H1 (cell line): ENCODE results near the gene ZBTB46. TPM values are rescaled to one million over a fixed set of nuclear protein-coding genes. Genes with fewer than 3 reads are reported as not detected.

Experiments used
- CTCF ChIA-PET: fragments of 300-600 bp; sonication (Branson Sonifier 250); formaldehyde crosslinking; loops from one replicate; lab custom pipeline; 2021; ENCODE audit not compliant: partially characterized antibody; lab: Charles Lee
- POLR2A ChIA-PET: fragments of 300-600 bp; sonication (Branson Sonifier 250); formaldehyde crosslinking; loops from one replicate; lab custom pipeline; 2021; ENCODE audit warnings: inconsistent platforms; ENCODE audit not compliant: partially characterized antibody; lab: Charles Lee
- DNase-seq, 2 experiments: peaks; one replicate each; pipeline versions ENCODE4 v3.0.0 to v3.0.0-alpha.2; 2010 to 2022; ENCODE audit warnings: low spot score in 2 of 2, low read depth in 1 of 2, mixed read lengths in 1 of 2
- FAIRE-seq: peaks from 2 replicates; lab custom pipeline; 2011; peaks lifted over from hg19 to GRCh38; lab: Jason Lieb, UNC
- H2AFZ ChIP-seq: 2 replicates; pipeline ENCODE4 v1.8.1; 2012; ENCODE audit warnings: low read length, inconsistent platforms
- H2AK5ac ChIP-seq: 2 replicates; pipeline ENCODE4 v1.6.1; 2013; ENCODE audit warnings: low read depth, low read length
- H2BK120ac ChIP-seq: replicated peaks from 2 replicates; pipeline ENCODE3; 2013; ENCODE audit warnings: low read depth, low read length, inconsistent platforms
- H2BK12ac ChIP-seq: 2 replicates; pipeline ENCODE4 v1.6.1; 2013; ENCODE audit warnings: low read depth, low read length
- H2BK15ac ChIP-seq: 2 replicates; pipeline ENCODE4 v1.6.1; 2013; ENCODE audit warnings: low read length
- H2BK20ac ChIP-seq: 2 replicates; pipeline ENCODE4 v1.6.1; 2013; ENCODE audit warnings: low read length
- H2BK5ac ChIP-seq: 2 replicates; pipeline ENCODE4 v1.6.1; 2013; ENCODE audit warnings: low read depth, low read length
- H3K14ac ChIP-seq: 2 replicates; pipeline ENCODE4 v1.6.1; 2013; ENCODE audit warnings: inconsistent platforms; ENCODE audit not compliant: insufficient read length
- H3K18ac ChIP-seq: 2 replicates; pipeline ENCODE4 v1.6.1; 2013; ENCODE audit warnings: low read length; ENCODE audit errors: extremely low read depth
- H3K23ac ChIP-seq: 2 replicates; pipeline ENCODE4 v1.6.1; 2013; ENCODE audit warnings: inconsistent platforms; ENCODE audit not compliant: insufficient read length
- H3K23me2 ChIP-seq: 2 replicates; pipeline ENCODE4 v1.6.1; 2013; ENCODE audit warnings: low read depth, low read length
- H3K27ac ChIP-seq: 2 replicates; pipeline ENCODE4 v1.6.1; 2011; ENCODE audit warnings: low read depth, low read length, inconsistent platforms
- H3K27me3 ChIP-seq, 4 experiments: replicated peaks in 1 of 4; 1 replicate in 1 of 4; 2 replicates in 3 of 4; pipeline versions ENCODE4 v1.6.1 to v1.8.1; 2011 to 2013; ENCODE audit warnings: low read length in 3 of 4, mild to moderate bottlenecking in 3 of 4, inconsistent platforms in 2 of 4, mixed read lengths in 2 of 4, moderate library complexity in 1 of 4; ENCODE audit not compliant: control insufficient read depth in 3 of 4, insufficient read depth in 3 of 4; ENCODE audit errors: extremely low read depth in 1 of 4
- H3K36me3 ChIP-seq, 4 experiments: 2 replicates each; pipeline versions ENCODE4 v1.6.1 to v1.8.1; 2011 to 2013; ENCODE audit warnings: mild to moderate bottlenecking in 4 of 4, low read length in 3 of 4, moderate library complexity in 2 of 4, control low read depth in 1 of 4, inconsistent platforms in 1 of 4; ENCODE audit not compliant: insufficient read depth in 4 of 4, control insufficient read depth in 2 of 4
- H3K4ac ChIP-seq: replicated peaks from 2 replicates; pipeline ENCODE3; 2013; ENCODE audit warnings: low read length, low read depth, mixed read lengths, inconsistent platforms; ENCODE audit not compliant: insufficient read length
- H3K4me1 ChIP-seq, 4 experiments: replicated peaks in 1 of 4; 1 replicate in 1 of 4; 2 replicates in 3 of 4; pipeline versions ENCODE4 v1.6.1 to v1.8.1; 2011 to 2013; ENCODE audit warnings: low read length in 3 of 4, inconsistent platforms in 2 of 4, mixed read lengths in 1 of 4; ENCODE audit not compliant: insufficient read depth in 4 of 4, control insufficient read depth in 3 of 4
- H3K4me2 ChIP-seq, 2 experiments: 2 replicates each; pipeline versions ENCODE4 v1.6.1 to v1.8.1; 2011 to 2013; ENCODE audit warnings: low read depth in 2 of 2, low read length in 2 of 2, control low read depth in 1 of 2, inconsistent platforms in 1 of 2, mild to moderate bottlenecking in 1 of 2; ENCODE audit not compliant: insufficient read depth in 1 of 2
- H3K4me3 ChIP-seq, 4 experiments: fragments of 200-600, 300-600 bp in 1 of 4; sonication (generic), shearing (Covaris generic), sonication (Bioruptor Twin) in 1 of 4; 2 replicates each; pipeline versions ENCODE4 v1.5.1 to v1.8.1; 2011 to 2016; ENCODE audit warnings: low read length in 4 of 4, low read depth in 3 of 4, control low read depth in 2 of 4, inconsistent platforms in 2 of 4, mild to moderate bottlenecking in 2 of 4, mixed read lengths in 1 of 4, moderate library complexity in 1 of 4; ENCODE audit not compliant: insufficient read depth in 2 of 4; ENCODE audit errors: extremely low read depth in 1 of 4
- H3K56ac ChIP-seq: replicated peaks from 2 replicates; pipeline ENCODE3; 2013; ENCODE audit warnings: low read depth, mild to moderate bottlenecking, mixed read lengths, low read length, inconsistent platforms; ENCODE audit not compliant: insufficient read length
- H3K79me1 ChIP-seq: 2 replicates; pipeline ENCODE4 v1.6.1; 2013; ENCODE audit warnings: low read depth, low read length, control low read depth
- H3K79me2 ChIP-seq, 2 experiments: 2 replicates each; pipeline versions ENCODE4 v1.6.1 to v1.8.1; 2012 to 2013; ENCODE audit warnings: low read length in 2 of 2, mild to moderate bottlenecking in 2 of 2, inconsistent platforms in 1 of 2; ENCODE audit not compliant: insufficient read depth in 2 of 2, control insufficient read depth in 1 of 2
- H3K9ac ChIP-seq, 4 experiments: replicated peaks in 1 of 4; 1 replicate in 1 of 4; 2 replicates in 3 of 4; pipeline versions ENCODE4 v1.6.1 to v1.8.1; 2011 to 2013; ENCODE audit warnings: low read depth in 3 of 4, low read length in 3 of 4, control low read depth in 2 of 4, mild to moderate bottlenecking in 2 of 4, moderate library complexity in 2 of 4, inconsistent platforms in 1 of 4; ENCODE audit errors: extremely low read depth in 1 of 4
- H3K9me3 ChIP-seq, 2 experiments: 2 replicates each; pipeline versions ENCODE4 v1.6.1 to v1.8.1; 2012 to 2013; ENCODE audit warnings: mild to moderate bottlenecking in 2 of 2, moderate library complexity in 2 of 2, control low read depth in 1 of 2, inconsistent platforms in 1 of 2, low read depth in 1 of 2, low read length in 1 of 2, mixed read lengths in 1 of 2; ENCODE audit not compliant: insufficient read depth in 2 of 2
- H4K20me1 ChIP-seq, 2 experiments: replicated peaks in 1 of 2; 2 replicates each; pipeline versions ENCODE3 to v1.8.1; 2011 to 2013; ENCODE audit warnings: inconsistent platforms in 2 of 2, low read length in 2 of 2, mild to moderate bottlenecking in 1 of 2; ENCODE audit not compliant: insufficient read depth in 2 of 2, control insufficient read depth in 1 of 2
- H4K5ac ChIP-seq: 2 replicates; pipeline ENCODE4 v1.6.1; 2013; ENCODE audit warnings: low read length, low read depth, mixed read lengths, inconsistent platforms; ENCODE audit not compliant: insufficient read length
- H4K8ac ChIP-seq: 2 replicates; pipeline ENCODE4 v1.8.0; 2013; ENCODE audit warnings: mild to moderate bottlenecking, moderate library complexity, low read length, inconsistent platforms; ENCODE audit not compliant: insufficient read depth; ENCODE audit errors: extremely low read depth
- H4K91ac ChIP-seq: replicated peaks from 2 replicates; pipeline ENCODE3; 2013; ENCODE audit warnings: low read length, mixed read lengths, inconsistent platforms; ENCODE audit not compliant: insufficient read length
- BCL11A ChIP-seq, 2 experiments: IDR thresholded peaks; one replicate each; pipeline ENCODE4 v1.6.1; 2011; ENCODE audit warnings: low read depth in 2 of 2, low read length in 2 of 2, mild to moderate bottlenecking in 2 of 2
- CEBPB ChIP-seq: IDR thresholded peaks from 2 replicates; pipeline ENCODE4 v1.6.1; 2012; ENCODE audit warnings: low read depth, low read length
- CHD2 ChIP-seq: IDR thresholded peaks from 2 replicates; pipeline ENCODE4 v1.6.1; 2012; ENCODE audit warnings: low read length, improper control_type of control experiment
- CREB1 ChIP-seq: IDR thresholded peaks from 2 replicates; pipeline ENCODE4 v1.6.1; 2012; ENCODE audit warnings: inconsistent platforms
- EP300 ChIP-seq, 2 experiments: IDR thresholded peaks; 1 replicate in 1 of 2; 2 replicates in 1 of 2; pipeline ENCODE4 v1.6.1; 2011 to 2012; ENCODE audit warnings: low read depth in 2 of 2, low read length in 2 of 2, mild to moderate bottlenecking in 2 of 2, borderline replicate concordance in 1 of 2, inconsistent platforms in 1 of 2, moderate library complexity in 1 of 2
- HDAC6 ChIP-seq: IDR thresholded peaks from one replicate; pipeline ENCODE4 v1.7.1; 2012; ENCODE audit warnings: low read depth, mild to moderate bottlenecking, inconsistent platforms, low read length, moderate library complexity
- SP1 ChIP-seq: IDR thresholded peaks from 2 replicates; pipeline ENCODE4 v1.6.1; 2011; ENCODE audit warnings: low read depth, low read length
- SP4 ChIP-seq: IDR thresholded peaks from 2 replicates; pipeline ENCODE4 v1.6.1; 2012; ENCODE audit warnings: low read length, inconsistent platforms
- SRF ChIP-seq: IDR thresholded peaks from 2 replicates; pipeline ENCODE4 v1.6.1; 2011; ENCODE audit warnings: mild to moderate bottlenecking, low read depth, low read length, moderate library complexity
- WGBS, 2 experiments: shearing (Covaris generic) in 1 of 2; methylation state at CpG; one replicate each; pipeline versions ENCODE4 v1.1.6 to v1.1.7; 2013 to 2015; ENCODE audit warnings: low lambda C conversion rate in 2 of 2, mixed read lengths in 2 of 2, inconsistent platforms in 1 of 2, low coverage in 1 of 2, missing lambda C conversion rate in 1 of 2; ENCODE audit not compliant: insufficient replicate concordance in 2 of 2, insufficient coverage in 1 of 2, insufficient read length in 1 of 2; ENCODE audit errors: extremely low coverage in 1 of 2, missing lambda C conversion rate in 1 of 2; 5-methylcytosine and 5-hydroxymethylcytosine counted together
- polyA plus RNA-seq, 7 experiments: library from polyadenylated mRNA; depleted of rRNA in 3 of 7; stranded (reverse) in 5 of 7; unstranded in 2 of 7; fragments of >200 nt in 5 of 7; fragments of 200-250 nt in 2 of 7; gene quantifications; 1 replicate in 5 of 7; 2 replicates in 1 of 7; 4 replicates in 1 of 7; pipeline versions ENCODE4 v1.2.1 to v1.2.3, GENCODE V29; 2011 to 2013; ENCODE audit warnings: missing spikeins in 2 of 7, mixed read lengths in 2 of 7
- total RNA-seq: library from RNA; stranded (reverse); fragmentation: NEBNext Ultra II Directional; extraction: Animal tissue kit (Norgen Biotek cat#: 25700); gene quantifications from 2 replicates; pipeline ENCODE4 v1.2.1, GENCODE V29; 2021
- TF ChIP-seq, protein P1 (sequence below): IDR thresholded peaks from 2 replicates; pipeline ENCODE4 v1.6.1; 2012; ENCODE audit warnings: inconsistent platforms

The ZBTB46 gene
- total and polyA plus RNA-seq, 2 of the 8 experiments (the other 6 are each of a cell fraction or from before 2014, with no cell fraction given) = 6.4 to 22.4 TPM

DNA sequence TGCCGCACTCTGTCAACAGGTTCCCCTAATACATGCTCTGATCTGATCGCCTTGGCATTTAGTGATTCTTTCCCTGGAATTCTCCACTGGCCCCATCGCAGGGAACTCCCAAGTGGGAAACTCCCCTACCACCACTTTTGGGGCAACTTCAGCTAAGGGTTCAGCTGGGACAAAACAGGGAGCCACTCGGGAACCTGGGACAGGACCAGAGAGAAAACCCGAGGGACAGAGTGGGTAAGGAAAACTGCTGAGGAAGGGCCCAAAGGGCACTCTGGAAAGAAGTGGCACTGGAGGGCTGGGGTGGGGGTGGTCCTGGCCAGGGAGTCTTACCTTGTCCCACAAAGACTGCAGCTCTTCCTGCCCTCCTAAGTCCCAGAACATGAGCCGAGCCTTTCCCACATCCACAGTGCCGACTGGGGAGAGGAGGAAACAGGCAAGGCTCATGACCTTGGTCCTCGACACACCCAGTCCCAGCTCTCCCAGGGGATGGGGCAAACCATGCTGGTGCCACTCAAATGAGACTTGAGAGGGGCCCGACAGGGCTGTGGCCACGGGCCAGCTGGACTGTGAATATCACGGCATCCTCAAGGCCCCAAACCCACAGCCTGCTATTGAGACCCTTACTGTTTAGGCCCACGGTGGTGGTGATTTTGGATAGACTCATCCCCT lies 124.9 kb downstream of the ZBTB46 start:
- Histone ChIP-seq H3K79me2 (peaks cover 0 to 39% of the 10 kb centered on the region in 2 experiments; a peak in 3 of 4 replicates), H3K9ac (no peak overlapping the region), H3K4me1 (peaks cover 0 to 11% (median 6%) of the 10 kb centered on the region in 4 experiments; a peak in 5 of 7 replicates), H4K5ac (no peak overlapping the region), H3K27me3 (no peaks in the 10 kb centered on the region), H3K56ac (no peak overlapping the region), H3K23me2 (peaks cover 5% of the 10 kb centered on the region; the same call in 1 of the 2 replicates), H2BK15ac (no peak overlapping the region), H3K4ac (no peak overlapping the region), H3K4me2 (peak overlapping the region; percentile 41 to 97; a peak in 3 of 4 replicates), H4K91ac (no peak overlapping the region), H3K27ac (no peak overlapping the region), H2AK5ac (no peak overlapping the region), H3K36me3 (peaks cover 3 to 22% (median 11%) of the 10 kb centered on the region in 4 experiments), H3K9me3 (no peaks in the 10 kb centered on the region), H2BK120ac (no peak overlapping the region), H2AFZ (no peak overlapping the region), H4K20me1 (peaks cover 8 to 14% of the 10 kb centered on the region in 2 experiments), H2BK5ac (no peak overlapping the region), H4K8ac (no peak overlapping the region), H3K18ac (no peak overlapping the region), H2BK20ac (no peak overlapping the region), H2BK12ac (no peak overlapping the region), H3K79me1 (peaks cover 8% of the 10 kb centered on the region; the same call in 1 of the 2 replicates), H3K14ac (no peak overlapping the region), H3K23ac (no peak overlapping the region), H3K4me3 (peak overlapping the region in 1 of 4 experiments; percentile 88; a peak in 3 of 8 replicates)
- ChIA-PET CTCF (interaction anchor here (0.5 to 1.7 kb wide), 8 partner anchors 16 to 168 kb away, joined by 3 to 5 read pairs (median 3); no protein-coding TSS in a partner anchor), POLR2A (interaction anchor here (1.2 to 4.7 kb wide), 5 partner anchors 9 to 159 kb away, joined by 3 to 49 read pairs (median 6); partner anchors contain the start of genes LIME1, TNFRSF6B and TPD52L2)
- 94% methylated on average over 12 of the region's 12 CpGs; no CpG with 5 or more reads in 1 of the 2 experiments for WGBS, 2 experiments
- no peak for FAIRE-seq
- DNase-seq = no peak
- TF ChIP-seq BCL11A (IDR thresholded peaks at IDR 0.05; ENCODE audit: low read depth in 2 of 2, low read length in 2 of 2) (no peak), EP300 (IDR thresholded peaks at IDR 0.05; ENCODE audit: borderline replicate concordance in 1 of 2, low read depth in 2 of 2, low read length in 2 of 2) (no peak), SRF (no peak), SP4 (no peak), CHD2 (no peak), SP1 (no peak), HDAC6 (no peak), CREB1 (no peak), CEBPB (no peak)
- TF ChIP-seq, protein P1, sequence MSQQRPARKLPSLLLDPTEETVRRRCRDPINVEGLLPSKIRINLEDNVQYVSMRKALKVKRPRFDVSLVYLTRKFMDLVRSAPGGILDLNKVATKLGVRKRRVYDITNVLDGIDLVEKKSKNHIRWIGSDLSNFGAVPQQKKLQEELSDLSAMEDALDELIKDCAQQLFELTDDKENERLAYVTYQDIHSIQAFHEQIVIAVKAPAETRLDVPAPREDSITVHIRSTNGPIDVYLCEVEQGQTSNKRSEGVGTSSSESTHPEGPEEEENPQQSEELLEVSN = no peak
